G401.6 (cell line): ENCODE data around the gene CEP70.
"Not testable (repeated sequence)": the region's sequence is repeated elsewhere in the genome, so short reads cannot be mapped to it uniquely, and the experiment has no call there.

Experiments used
- FAIRE-seq: peaks from 2 replicates; lab custom pipeline; 2012; peaks lifted over from hg19 to GRCh38; lab: Jason Lieb, UNC

CEP70 gene

GRCh38 chr3:138467931-138468330 lies 126.1 kb downstream of the CEP70 start:
- no peak for FAIRE-seq

GRCh38 chr3:138465925-138466324 lies 128.1 kb downstream of the CEP70 start:
- no peak for FAIRE-seq

- FAIRE-seq, result no peak
Measured at GRCh38 chr3:138465451-138465850, 128.6 kb downstream of the CEP70 start.

- no peak for FAIRE-seq
Measured at GRCh38 chr3:138464491-138464860, 129.6 kb downstream of the CEP70 start.

- FAIRE-seq, result no peak
Measured at GRCh38 chr3:138463724-138464490, 130.2 kb downstream of the CEP70 start.

- no peak for FAIRE-seq
Measured at GRCh38 chr3:138461896-138462295, 132.2 kb downstream of the CEP70 start.

GRCh38 chr3:138461246-138461645 lies 132.8 kb downstream of the CEP70 start:
- FAIRE-seq, result no peak

- no peak for FAIRE-seq
Measured at GRCh38 chr3:138460536-138461205, 133.4 kb downstream of the CEP70 start.

GRCh38 chr3:138459619-138460535 lies 134.2 kb downstream of the CEP70 start:
- FAIRE-seq, result no peak

- no peak for FAIRE-seq
Measured at GRCh38 chr3:138458774-138459499, 135.1 kb downstream of the CEP70 start.

- FAIRE-seq, result no peak
Measured at GRCh38 chr3:138457863-138458735, 136.0 kb downstream of the CEP70 start.

GRCh38 chr3:138456961-138457862 lies 136.8 kb downstream of the CEP70 start:
- FAIRE-seq, result no peak

GRCh38 chr3:138455801-138456716 lies 138.0 kb downstream of the CEP70 start:
- FAIRE-seq, result no peak

- FAIRE-seq, result not testable (repeated sequence)
Measured at GRCh38 chr3:138453940-138454339, 140.1 kb downstream of the CEP70 start.

GRCh38 chr3:138452436-138452835 lies 141.6 kb downstream of the CEP70 start:
- FAIRE-seq, result no peak

- no peak for FAIRE-seq
Measured at GRCh38 chr3:138451595-138452162, 142.4 kb downstream of the CEP70 start.

- FAIRE-seq, result no peak
Measured at GRCh38 chr3:138450704-138451424, 143.2 kb downstream of the CEP70 start.

- FAIRE-seq, result no peak
Measured at GRCh38 chr3:138450181-138450580, 143.9 kb downstream of the CEP70 start.
